ENCODE data around the gene MYLIP. TPM values are rescaled to one million over a fixed set of nuclear protein-coding genes. Genes with fewer than 3 reads are reported as not detected.

The MYLIP gene
- polyA plus RNA-seq, 3 donors, result 19.9 to 84.0 (median 28.0) TPM

DNA sequence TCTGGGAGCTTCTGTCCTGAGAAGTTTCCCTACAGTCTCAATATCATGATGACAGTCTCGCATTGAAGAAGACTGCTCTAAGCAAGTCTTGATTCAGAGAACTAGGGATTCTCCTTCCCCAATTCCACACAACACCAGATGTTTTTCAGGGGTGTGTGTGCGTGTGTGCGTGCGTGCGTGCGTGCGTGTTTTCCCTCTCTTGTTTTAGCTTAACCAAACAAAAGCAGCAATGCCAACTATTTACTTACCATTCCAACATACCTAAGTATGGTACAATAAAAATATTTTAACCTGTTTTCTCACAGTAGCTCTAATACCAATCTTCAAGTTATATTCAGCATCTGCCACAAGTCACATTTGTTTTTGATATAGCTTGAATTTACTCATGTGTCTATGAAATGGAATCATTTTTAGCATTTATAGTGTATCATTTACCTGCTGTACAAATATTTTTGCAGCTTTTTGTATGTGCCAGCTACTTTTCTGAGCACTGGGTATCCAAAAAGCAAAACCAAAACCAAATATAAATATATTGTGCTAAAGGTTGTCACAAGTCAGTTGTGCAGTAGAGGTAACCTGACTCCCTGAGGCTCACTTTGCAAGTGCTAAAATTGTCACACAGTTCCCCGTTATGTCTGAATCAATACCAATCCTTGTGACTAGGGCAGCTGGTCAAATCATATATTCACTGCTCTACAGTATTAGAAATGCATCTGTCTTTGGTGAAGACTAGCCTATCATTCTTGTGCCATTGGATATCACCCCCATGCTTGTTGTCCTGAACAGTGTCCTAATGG, 21.7 kb upstream of the MYLIP start:
- Mint-ChIP-seq H3K27me3 (ENCODE audit: low read depth in 3 of 3) (no peaks in the 10 kb centered on the region), H3K9me3 (peaks cover 0 to 2% (median 0%) of the 10 kb centered on the region in 7 donors), H3K27ac (no peak overlapping the region), H3K4me1 (peaks cover 60% of the 10 kb centered on the region), H3K4me3 (no peak overlapping the region), H3K36me3 (no peaks in the 10 kb centered on the region)
- intact Hi-C loops (cut with micrococcal nuclease), result no loop called here
- H3K9me3 ChIP-seq (replicated peaks in 1 of 2; ENCODE audit: control insufficient read depth in 1 of 2, insufficient read depth in 1 of 2, low read length in 2 of 2), result no peaks in the 10 kb centered on the region
- H3K4me2 ChIP-seq (replicated peaks; ENCODE audit: extremely low read depth, low read length, poor library complexity, severe bottlenecking), result no peak overlapping the region
- H3K36me3 ChIP-seq (replicated peaks in 1 of 2; ENCODE audit: control insufficient read depth in 1 of 2, insufficient read depth in 2 of 2, low read length in 2 of 2), result no peaks in the 10 kb centered on the region
- H2AFZ ChIP-seq (ENCODE audit: insufficient read depth, low read depth, low read length, poor library complexity, severe bottlenecking), result peak overlapping the region; percentile 11
- peak overlapping the region in 1 of 2 donors; percentile 74 for H3K27ac ChIP-seq (ENCODE audit: low read depth in 1 of 2, low read length in 2 of 2)
- H4K20me1 ChIP-seq (ENCODE audit: insufficient read depth, low read length), result no peaks in the 10 kb centered on the region
- TF ChIP-seq, protein P1, sequence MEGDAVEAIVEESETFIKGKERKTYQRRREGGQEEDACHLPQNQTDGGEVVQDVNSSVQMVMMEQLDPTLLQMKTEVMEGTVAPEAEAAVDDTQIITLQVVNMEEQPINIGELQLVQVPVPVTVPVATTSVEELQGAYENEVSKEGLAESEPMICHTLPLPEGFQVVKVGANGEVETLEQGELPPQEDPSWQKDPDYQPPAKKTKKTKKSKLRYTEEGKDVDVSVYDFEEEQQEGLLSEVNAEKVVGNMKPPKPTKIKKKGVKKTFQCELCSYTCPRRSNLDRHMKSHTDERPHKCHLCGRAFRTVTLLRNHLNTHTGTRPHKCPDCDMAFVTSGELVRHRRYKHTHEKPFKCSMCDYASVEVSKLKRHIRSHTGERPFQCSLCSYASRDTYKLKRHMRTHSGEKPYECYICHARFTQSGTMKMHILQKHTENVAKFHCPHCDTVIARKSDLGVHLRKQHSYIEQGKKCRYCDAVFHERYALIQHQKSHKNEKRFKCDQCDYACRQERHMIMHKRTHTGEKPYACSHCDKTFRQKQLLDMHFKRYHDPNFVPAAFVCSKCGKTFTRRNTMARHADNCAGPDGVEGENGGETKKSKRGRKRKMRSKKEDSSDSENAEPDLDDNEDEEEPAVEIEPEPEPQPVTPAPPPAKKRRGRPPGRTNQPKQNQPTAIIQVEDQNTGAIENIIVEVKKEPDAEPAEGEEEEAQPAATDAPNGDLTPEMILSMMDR (IDR thresholded peaks at IDR 0.05), result no peak
- no CpG with 5 or more reads among the region's 8 CpGs for WGBS (ENCODE audit: insufficient coverage)
- H3K9ac ChIP-seq (ENCODE audit: insufficient read depth, low read length, poor library complexity, severe bottlenecking), result no peak overlapping the region
- H3K4me3 ChIP-seq (replicated peaks in 1 of 3; ENCODE audit: low read depth in 2 of 3, low read length in 3 of 3), result no peak overlapping the region
- no peak for DNase-seq
- H3K4me1 ChIP-seq (ENCODE audit: control insufficient read depth in 1 of 2, insufficient read depth in 2 of 2, low read length in 2 of 2), result peaks cover 56 to 63% of the 10 kb centered on the region in 2 donors
- no peaks in the 10 kb centered on the region for H3K27me3 ChIP-seq (ENCODE audit: control insufficient read depth in 2 of 2, insufficient read depth in 2 of 2, low read length in 2 of 2)
- H3K79me2 ChIP-seq (ENCODE audit: insufficient read depth, low read length), result no peaks in the 10 kb centered on the region

DNA sequence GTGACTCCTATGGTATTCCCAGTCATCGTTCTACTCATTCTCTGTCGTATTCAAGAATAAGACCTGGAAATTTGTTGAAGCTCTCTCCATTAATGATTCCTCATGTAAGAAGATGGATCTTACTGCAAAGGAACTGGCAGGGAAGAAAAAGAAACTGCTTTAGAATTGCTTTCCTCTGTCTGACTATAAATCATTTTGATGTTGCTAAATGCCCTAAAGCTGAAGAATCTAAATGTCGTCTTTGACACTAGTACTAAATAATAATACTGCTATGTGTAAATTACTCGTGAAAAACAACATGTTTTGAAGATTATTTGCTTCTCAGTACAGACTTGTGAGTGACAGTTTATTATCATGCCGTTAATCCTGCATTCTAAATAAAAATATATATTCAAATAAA, 20.5 kb upstream of the MYLIP start:
- no peak overlapping the region for H3K27ac Mint-ChIP-seq
- no peak overlapping the region for H3K9ac ChIP-seq (ENCODE audit: insufficient read depth, low read length, poor library complexity, severe bottlenecking)
- H3K27me3 ChIP-seq (ENCODE audit: control insufficient read depth in 2 of 2, insufficient read depth in 2 of 2, low read length in 2 of 2), result no peaks in the 10 kb centered on the region
- intact Hi-C loops (cut with micrococcal nuclease), result no loop called here
- no peaks in the 10 kb centered on the region for H3K36me3 Mint-ChIP-seq
- no peak overlapping the region for H3K4me2 ChIP-seq (replicated peaks; ENCODE audit: extremely low read depth, low read length, poor library complexity, severe bottlenecking)
- no peak overlapping the region for H2AFZ ChIP-seq (ENCODE audit: insufficient read depth, low read depth, low read length, poor library complexity, severe bottlenecking)
- H3K4me3 Mint-ChIP-seq, result peak overlapping the region in 1 of 2 donors; percentile 21
- no peaks in the 10 kb centered on the region for H3K9me3 ChIP-seq (replicated peaks in 1 of 2; ENCODE audit: control insufficient read depth in 1 of 2, insufficient read depth in 1 of 2, low read length in 2 of 2)
- H3K4me1 ChIP-seq (ENCODE audit: control insufficient read depth in 1 of 2, insufficient read depth in 2 of 2, low read length in 2 of 2), result peaks cover 66 to 75% of the 10 kb centered on the region in 2 donors
- TF ChIP-seq, protein P1 (IDR thresholded peaks at IDR 0.05), result no peak
- H3K27ac ChIP-seq (ENCODE audit: low read depth in 1 of 2, low read length in 2 of 2), result no peak overlapping the region
- no peaks in the 10 kb centered on the region for H3K27me3 Mint-ChIP-seq (ENCODE audit: low read depth in 3 of 3)
- no peaks in the 10 kb centered on the region for H4K20me1 ChIP-seq (ENCODE audit: insufficient read depth, low read length)
- peaks cover 73% of the 10 kb centered on the region for H3K4me1 Mint-ChIP-seq
- no peaks in the 10 kb centered on the region for H3K79me2 ChIP-seq (ENCODE audit: insufficient read depth, low read length)
- no CpG with 5 or more reads among the region's 5 CpGs for WGBS (ENCODE audit: insufficient coverage)
- no peak overlapping the region for H3K4me3 ChIP-seq (replicated peaks in 1 of 3; ENCODE audit: low read depth in 2 of 3, low read length in 3 of 3)
- DNase-seq, result no peak
- peaks cover 0 to 2% (median 0%) of the 10 kb centered on the region in 7 donors for H3K9me3 Mint-ChIP-seq
- H3K36me3 ChIP-seq (replicated peaks in 1 of 2; ENCODE audit: control insufficient read depth in 1 of 2, insufficient read depth in 2 of 2, low read length in 2 of 2), result no peaks in the 10 kb centered on the region
